ENCODE data around the gene TGFA.

The TGFA gene

GRCh38 chr2:70505613-70506391 is 47.8 kb downstream of the TGFA start:
- Histone ChIP-seq H3K4me1 (ENCODE audit: control insufficient read depth in 1 of 2, insufficient read depth in 1 of 2, low read depth in 1 of 2, low read length in 1 of 2) (peaks cover 28 to 30% of the 10 kb centered on the region in 2 experiments), H3K9me3 (no peaks in the 10 kb centered on the region), H3K27ac (peak overlapping the region; percentile 40), H3K27me3 (no peaks in the 10 kb centered on the region), H3K36me3 (no peaks in the 10 kb centered on the region), H3K4me3 (ENCODE audit: low read depth in 1 of 2, low read length in 1 of 2) (no peak overlapping the region)
- no peak for TF ChIP-seq CTCF (IDR thresholded peaks at IDR 0.05)

GRCh38 chr2:70504750-70505149 is 48.9 kb downstream of the TGFA start:
- no peaks in the 10 kb centered on the region for H3K27me3 ChIP-seq
- H3K9me3 ChIP-seq = no peaks in the 10 kb centered on the region
- peaks cover 18 to 20% of the 10 kb centered on the region in 2 experiments for H3K4me1 ChIP-seq (ENCODE audit: control insufficient read depth in 1 of 2, insufficient read depth in 1 of 2, low read depth in 1 of 2, low read length in 1 of 2)
- H3K27ac ChIP-seq = no peak overlapping the region
- no peak for TF ChIP-seq CTCF (IDR thresholded peaks at IDR 0.05)
- H3K4me3 ChIP-seq (ENCODE audit: low read depth in 1 of 2, low read length in 1 of 2) = no peak overlapping the region
- no peaks in the 10 kb centered on the region for H3K36me3 ChIP-seq

GRCh38 chr2:70503896-70504295 is 49.7 kb downstream of the TGFA start:
- Histone ChIP-seq H3K4me1 (ENCODE audit: control insufficient read depth in 1 of 2, insufficient read depth in 1 of 2, low read depth in 1 of 2, low read length in 1 of 2) (peaks cover 14 to 16% of the 10 kb centered on the region in 2 experiments), H3K36me3 (no peaks in the 10 kb centered on the region), H3K9me3 (no peaks in the 10 kb centered on the region), H3K27me3 (no peaks in the 10 kb centered on the region), H3K27ac (no peak overlapping the region), H3K4me3 (ENCODE audit: low read depth in 1 of 2, low read length in 1 of 2) (no peak overlapping the region)
- no peak for TF ChIP-seq CTCF (IDR thresholded peaks at IDR 0.05)

- no peak overlapping the region for H3K27ac ChIP-seq
- H3K36me3 ChIP-seq = no peaks in the 10 kb centered on the region
- peaks cover 14 to 16% of the 10 kb centered on the region in 2 experiments for H3K4me1 ChIP-seq (ENCODE audit: control insufficient read depth in 1 of 2, insufficient read depth in 1 of 2, low read depth in 1 of 2, low read length in 1 of 2)
- no peaks in the 10 kb centered on the region for H3K9me3 ChIP-seq
- no peak for TF ChIP-seq CTCF (IDR thresholded peaks at IDR 0.05)
- no peaks in the 10 kb centered on the region for H3K27me3 ChIP-seq
- H3K4me3 ChIP-seq (ENCODE audit: low read depth in 1 of 2, low read length in 1 of 2) = no peak overlapping the region
Observed at GRCh38 chr2:70501728-70502127, 51.9 kb downstream of the TGFA start.

GRCh38 chr2:70501215-70501614 is 52.4 kb downstream of the TGFA start:
- Histone ChIP-seq H3K4me1 (ENCODE audit: control insufficient read depth in 1 of 2, insufficient read depth in 1 of 2, low read depth in 1 of 2, low read length in 1 of 2) (peaks cover 10 to 13% of the 10 kb centered on the region in 2 experiments), H3K27me3 (no peaks in the 10 kb centered on the region), H3K27ac (no peak overlapping the region), H3K9me3 (no peaks in the 10 kb centered on the region), H3K4me3 (ENCODE audit: low read depth in 1 of 2, low read length in 1 of 2) (no peak overlapping the region), H3K36me3 (no peaks in the 10 kb centered on the region)
- TF ChIP-seq CTCF (IDR thresholded peaks at IDR 0.05) = no peak

All from neutrophil (primary cell).